HepG2 (cell line): Measurements from ENCODE around the gene SEPTIN2. TPM values are rescaled to one million over a fixed set of nuclear protein-coding genes. Genes with fewer than 3 reads are reported as not detected.

Experiments
- CSRNP1 ChIP-seq: sonication (generic); formaldehyde crosslinking; IDR thresholded peaks from 2 replicates; pipeline ENCODE4 v1.8.1; 2023; ENCODE audit warnings: mild to moderate bottlenecking, missing genetic modification reagents
- FOXO4 ChIP-seq: sonication (generic); formaldehyde crosslinking; conservative IDR thresholded peaks from 2 replicates; pipeline ENCODE4 v1.8.1; 2023; ENCODE audit warnings: missing genetic modification reagents
- GZF1 ChIP-seq: sonication (generic); formaldehyde crosslinking; IDR thresholded peaks from 2 replicates; pipeline ENCODE4 v1.5.1; 2020; ENCODE audit warnings: mild to moderate bottlenecking, missing genetic modification reagents
- KDM6A ChIP-seq: IDR thresholded peaks from 2 replicates; pipeline ENCODE4 v1.6.1; 2016; ENCODE audit warnings: low read depth
- MBNL3 ChIP-seq: fragments of 250-450 bp; sonication (Bioruptor Pico); conservative IDR thresholded peaks from 2 replicates; pipeline ENCODE4 v1.8.0; 2022; ENCODE audit warnings: mild to moderate bottlenecking, inconsistent platforms
- POGK ChIP-seq: sonication (generic); formaldehyde crosslinking; conservative IDR thresholded peaks from 2 replicates; pipeline ENCODE4 v1.8.0; 2022; ENCODE audit warnings: mild to moderate bottlenecking, moderate library complexity, missing genetic modification reagents
- SOX5 ChIP-seq: IDR thresholded peaks from 2 replicates; pipeline ENCODE4 v1.6.1; 2016; ENCODE audit warnings: borderline replicate concordance
- ZBTB49 ChIP-seq: sonication (generic); formaldehyde crosslinking; IDR thresholded peaks from 2 replicates; pipeline ENCODE4 v1.4.0; 2020; ENCODE audit warnings: missing genetic modification reagents, borderline replicate concordance
- ZBTB7A ChIP-seq: sonication (generic); formaldehyde crosslinking; IDR thresholded peaks from 2 replicates; pipeline ENCODE4 v1.8.0; 2022; ENCODE audit warnings: mild to moderate bottlenecking, missing genetic modification reagents
- ZNF224 ChIP-seq: sonication (generic); formaldehyde crosslinking; IDR thresholded peaks from 2 replicates; pipeline ENCODE4 v1.5.0; 2020; ENCODE audit warnings: mild to moderate bottlenecking, missing genetic modification reagents
- ZNF572 ChIP-seq: sonication (generic); formaldehyde crosslinking; IDR thresholded peaks from 2 replicates; pipeline ENCODE4 v1.5.1; 2020; ENCODE audit warnings: mild to moderate bottlenecking, missing genetic modification reagents
- ZNF772 ChIP-seq: sonication (generic); formaldehyde crosslinking; IDR thresholded peaks from 2 replicates; pipeline ENCODE4 v1.5.0; 2020; ENCODE audit warnings: mild to moderate bottlenecking, missing genetic modification reagents
- ZNF784 ChIP-seq: sonication (generic); formaldehyde crosslinking; IDR thresholded peaks from 2 replicates; pipeline ENCODE4 v1.5.1; 2020; ENCODE audit warnings: missing genetic modification reagents, mild to moderate bottlenecking, borderline replicate concordance
- ZNF891 ChIP-seq: sonication (generic); formaldehyde crosslinking; IDR thresholded peaks from 2 replicates; pipeline ENCODE4 v1.5.0; 2020; ENCODE audit warnings: mild to moderate bottlenecking, missing genetic modification reagents
- polyA plus RNA-seq, 8 experiments: library from polyadenylated mRNA; depleted of rRNA in 3 of 8; stranded (reverse) in 7 of 8; unstranded in 1 of 8; fragments of >200 nt; fragmentation: Illumina TruSeq in 4 of 8; extraction: Trizol in 4 of 8; gene quantifications; 2 replicates each; pipeline versions ENCODE4 v1.2.1 to v1.2.3, GENCODE V29; 2011 to 2016; ENCODE audit warnings: low read depth in 4 of 8, missing spikeins in 1 of 8, mixed read lengths in 1 of 8; ENCODE audit not compliant: insufficient read depth in 1 of 8
- total RNA-seq, 5 experiments: library from RNA; depleted of rRNA; stranded (reverse); fragments of >200 nt; fragmentation: Illumina TruSeq; extraction: Trizol; gene quantifications; 2 replicates each; pipeline ENCODE4 v1.2.3, GENCODE V29; 2016; ENCODE audit warnings: low read depth in 1 of 5
- TF ChIP-seq, protein P1 (sequence below): IDR thresholded peaks from 2 replicates; pipeline ENCODE4 v1.6.1; 2016; ENCODE audit warnings: missing compliant biosample characterization, missing genetic modification reagents, borderline replicate concordance
- TF ChIP-seq, protein P2 (sequence below): sonication (generic); formaldehyde crosslinking; conservative IDR thresholded peaks from 2 replicates; pipeline ENCODE4 v1.5.0; 2020; ENCODE audit warnings: missing genetic modification reagents

Gene SEPTIN2
- total and polyA plus RNA-seq, 2 of the 13 experiments (the other 11 are each of a cell fraction or from before 2014, with no cell fraction given), result 493 to 733 TPM

GRCh38 chr2:241315093-241315878 is 439 bp upstream of the SEPTIN2 start, which contains the start of gene HDLBP (continued):
- TF ChIP-seq FOXO4 (CRISPR knock-in tag) (no peak), SOX5 (peak; percentile 45; the same call in 1 of the 2 replicates), GZF1 (CRISPR knock-in tag) (0 out of 2 replicates have a peak, but pooled peaks have one; percentile 36), ZBTB7A (CRISPR knock-in tag) (0 out of 2 replicates have a peak, but pooled peaks have one; percentile 52), ZBTB49 (CRISPR knock-in tag) (peak; percentile 7; the same call in 1 of the 2 replicates), ZNF784 (CRISPR knock-in tag) (peak; percentile 53; the same call in 1 of the 2 replicates), MBNL3 (CRISPR knock-in tag) (0 out of 2 replicates have a peak, but pooled peaks have one; percentile 35), KDM6A (CRISPR knock-in tag) (no peak), ZNF772 (CRISPR knock-in tag) (peak; percentile 86; the same call in 1 of the 2 replicates), ZNF572 (CRISPR knock-in tag) (no peak; the same call in 1 of the 2 replicates), ZNF891 (no peak; the same call in 1 of the 2 replicates), CSRNP1 (CRISPR knock-in tag) (peak; percentile 96), ZNF224 (CRISPR knock-in tag) (peak; percentile 18; the same call in 1 of the 2 replicates), POGK (CRISPR knock-in tag) (peak; percentile 87)
- TF ChIP-seq, protein P1, sequence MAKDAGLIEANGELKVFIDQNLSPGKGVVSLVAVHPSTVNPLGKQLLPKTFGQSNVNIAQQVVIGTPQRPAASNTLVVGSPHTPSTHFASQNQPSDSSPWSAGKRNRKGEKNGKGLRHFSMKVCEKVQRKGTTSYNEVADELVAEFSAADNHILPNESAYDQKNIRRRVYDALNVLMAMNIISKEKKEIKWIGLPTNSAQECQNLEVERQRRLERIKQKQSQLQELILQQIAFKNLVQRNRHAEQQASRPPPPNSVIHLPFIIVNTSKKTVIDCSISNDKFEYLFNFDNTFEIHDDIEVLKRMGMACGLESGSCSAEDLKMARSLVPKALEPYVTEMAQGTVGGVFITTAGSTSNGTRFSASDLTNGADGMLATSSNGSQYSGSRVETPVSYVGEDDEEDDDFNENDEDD (CRISPR knock-in tag), result peak; percentile 90; the same call in 1 of the 2 replicates
- TF ChIP-seq, protein P2, sequence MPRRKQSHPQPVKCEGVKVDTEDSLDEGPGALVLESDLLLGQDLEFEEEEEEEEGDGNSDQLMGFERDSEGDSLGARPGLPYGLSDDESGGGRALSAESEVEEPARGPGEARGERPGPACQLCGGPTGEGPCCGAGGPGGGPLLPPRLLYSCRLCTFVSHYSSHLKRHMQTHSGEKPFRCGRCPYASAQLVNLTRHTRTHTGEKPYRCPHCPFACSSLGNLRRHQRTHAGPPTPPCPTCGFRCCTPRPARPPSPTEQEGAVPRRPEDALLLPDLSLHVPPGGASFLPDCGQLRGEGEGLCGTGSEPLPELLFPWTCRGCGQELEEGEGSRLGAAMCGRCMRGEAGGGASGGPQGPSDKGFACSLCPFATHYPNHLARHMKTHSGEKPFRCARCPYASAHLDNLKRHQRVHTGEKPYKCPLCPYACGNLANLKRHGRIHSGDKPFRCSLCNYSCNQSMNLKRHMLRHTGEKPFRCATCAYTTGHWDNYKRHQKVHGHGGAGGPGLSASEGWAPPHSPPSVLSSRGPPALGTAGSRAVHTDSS (CRISPR knock-in tag), result 0 out of 2 replicates have a peak, but pooled peaks have one; percentile 48
